OCI-LY1 (cell line): ENCODE measurements around the gene TRIM7.

Experiments used
- EZH2 ChIP-seq: fragments of 200-600 bp; sonication (generic), shearing (Covaris generic); IDR thresholded peaks from 2 replicates; pipeline ENCODE4 v1.8.0; 2017; ENCODE audit warnings: borderline replicate concordance, mixed run types, mild to moderate bottlenecking, antibody characterized with exemption, low read length, moderate library complexity, mixed read lengths
- TF ChIP-seq, protein P1 (sequence below): fragments of 200-600 bp; sonication (generic), shearing (Covaris generic); IDR thresholded peaks from 2 replicates; pipeline ENCODE4 v1.5.1; 2017; ENCODE audit warnings: mild to moderate bottlenecking, antibody characterized with exemption, low read length, moderate library complexity, mixed read lengths

DNA sequence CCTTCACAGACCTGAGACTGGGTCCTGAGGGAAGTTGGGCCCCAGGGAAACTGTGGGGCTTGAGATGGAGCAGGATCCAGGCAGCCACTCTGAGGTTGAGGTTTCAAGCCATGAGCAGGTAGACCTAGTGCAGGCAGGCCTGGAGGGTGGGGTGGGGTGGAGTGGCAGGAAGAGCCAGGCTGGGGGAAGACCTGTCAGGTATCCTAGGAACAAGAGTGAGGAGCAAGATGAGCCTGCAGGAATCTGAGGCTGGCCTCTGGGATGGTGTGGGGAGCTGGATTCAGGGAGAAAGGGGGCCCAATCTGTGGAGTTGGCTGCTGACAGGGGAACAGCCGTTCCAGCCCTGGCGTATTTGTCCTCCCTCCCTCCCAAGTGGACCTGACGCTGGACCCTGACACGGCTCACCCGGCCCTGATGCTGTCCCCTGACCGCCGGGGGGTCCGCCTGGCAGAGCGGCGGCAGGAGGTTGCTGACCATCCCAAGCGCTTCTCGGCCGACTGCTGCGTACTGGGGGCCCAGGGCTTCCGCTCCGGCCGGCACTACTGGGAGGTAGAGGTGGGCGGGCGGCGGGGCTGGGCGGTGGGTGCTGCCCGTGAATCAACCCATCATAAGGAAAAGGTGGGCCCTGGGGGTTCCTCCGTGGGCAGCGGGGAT is 28.9 kb upstream of the TRIM7 start:
- TF ChIP-seq, protein P1, sequence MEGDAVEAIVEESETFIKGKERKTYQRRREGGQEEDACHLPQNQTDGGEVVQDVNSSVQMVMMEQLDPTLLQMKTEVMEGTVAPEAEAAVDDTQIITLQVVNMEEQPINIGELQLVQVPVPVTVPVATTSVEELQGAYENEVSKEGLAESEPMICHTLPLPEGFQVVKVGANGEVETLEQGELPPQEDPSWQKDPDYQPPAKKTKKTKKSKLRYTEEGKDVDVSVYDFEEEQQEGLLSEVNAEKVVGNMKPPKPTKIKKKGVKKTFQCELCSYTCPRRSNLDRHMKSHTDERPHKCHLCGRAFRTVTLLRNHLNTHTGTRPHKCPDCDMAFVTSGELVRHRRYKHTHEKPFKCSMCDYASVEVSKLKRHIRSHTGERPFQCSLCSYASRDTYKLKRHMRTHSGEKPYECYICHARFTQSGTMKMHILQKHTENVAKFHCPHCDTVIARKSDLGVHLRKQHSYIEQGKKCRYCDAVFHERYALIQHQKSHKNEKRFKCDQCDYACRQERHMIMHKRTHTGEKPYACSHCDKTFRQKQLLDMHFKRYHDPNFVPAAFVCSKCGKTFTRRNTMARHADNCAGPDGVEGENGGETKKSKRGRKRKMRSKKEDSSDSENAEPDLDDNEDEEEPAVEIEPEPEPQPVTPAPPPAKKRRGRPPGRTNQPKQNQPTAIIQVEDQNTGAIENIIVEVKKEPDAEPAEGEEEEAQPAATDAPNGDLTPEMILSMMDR, result no peak
- TF ChIP-seq EZH2, result no peak
